Natural killer cell (primary cell): ENCODE data around the gene ID3. TPM values are rescaled to one million over a fixed set of nuclear protein-coding genes. Genes with fewer than 3 reads are reported as not detected.

ENCODE experiments used
- ATAC-seq, 3 donors: fragments of 150-1000 bp in 2 of 3; fragments of 200-7000 bp in 1 of 3; cut with Tn5 transposase; 1 replicate in 1 of 3; 2 replicates in 2 of 3; pipeline ENCODE4 v1.10.0; 2021; ENCODE audit warnings: mild to moderate bottlenecking in 2 of 3, moderate library complexity in 2 of 3
- DNase-seq, 2 donors: peaks; one replicate each; pipeline versions ENCODE4 v3.0.0 to v3.0.0-alpha.2; 2013 to 2021; ENCODE audit warnings: mixed read lengths in 1 of 2
- H3K27ac ChIP-seq: one replicate; pipeline ENCODE4 v1.5.1; 2013; ENCODE audit warnings: mild to moderate bottlenecking, low read length
- H3K27me3 ChIP-seq: one replicate; pipeline ENCODE4 v1.6.1; 2013; ENCODE audit warnings: low read length; ENCODE audit not compliant: control insufficient read depth, insufficient read depth
- H3K36me3 ChIP-seq: one replicate; pipeline ENCODE4 v1.6.1; 2013; ENCODE audit warnings: low read length; ENCODE audit not compliant: control insufficient read depth, insufficient read depth
- H3K4me1 ChIP-seq: one replicate; pipeline ENCODE4 v1.6.1; 2013; ENCODE audit warnings: low read length; ENCODE audit not compliant: control insufficient read depth, insufficient read depth
- H3K4me3 ChIP-seq: one replicate; pipeline ENCODE4 v1.5.1; 2013; ENCODE audit warnings: low read length
- H3K9me3 ChIP-seq: one replicate; pipeline ENCODE4 v1.6.1; 2013; ENCODE audit warnings: low read length; ENCODE audit not compliant: control insufficient read depth, insufficient read depth
- H3K27ac Mint-ChIP-seq, 2 donors: one replicate each; pipeline ENCODE4 v1.8.0; 2022; ENCODE audit warnings: mild to moderate bottlenecking in 2 of 2, mixed read lengths in 2 of 2, moderate library complexity in 1 of 2
- H3K27me3 Mint-ChIP-seq, 2 donors: one replicate each; pipeline ENCODE4 v1.8.0; 2022; ENCODE audit warnings: low read depth in 2 of 2, mixed read lengths in 2 of 2
- H3K36me3 Mint-ChIP-seq: one replicate; pipeline ENCODE4 v1.8.0; 2022; ENCODE audit warnings: mixed read lengths
- H3K4me1 Mint-ChIP-seq, 2 donors: one replicate each; pipeline ENCODE4 v1.8.0; 2022; ENCODE audit warnings: mixed read lengths in 2 of 2
- H3K4me3 Mint-ChIP-seq: one replicate; pipeline ENCODE4 v1.8.0; 2022; ENCODE audit warnings: mild to moderate bottlenecking, moderate library complexity, mixed read lengths
- H3K9me3 Mint-ChIP-seq, 2 donors: one replicate each; pipeline ENCODE4 v1.8.0; 2022; ENCODE audit warnings: mixed read lengths in 2 of 2
- WGBS: methylation state at CpG from one replicate; pipeline ENCODE4 v1.1.7; 2013; ENCODE audit warnings: missing lambda C conversion rate; ENCODE audit not compliant: insufficient coverage; 5-methylcytosine and 5-hydroxymethylcytosine counted together
- intact Hi-C: fragments of 100-400 bp; cut with micrococcal nuclease; formaldehyde crosslinking; loops from one replicate; pipeline ENCODE4 v1.14.2; 2022
- total RNA-seq, 4 donors: library from RNA; stranded (reverse); fragments of 120-200 nt in 1 of 4; gene quantifications; one replicate each; pipeline versions ENCODE4 v1.2.3 to v1.2.4, GENCODE V29; 2013 to 2022
- TF ChIP-seq, protein P1 (sequence below): fragments of 200-600 bp; IDR thresholded peaks from one replicate; pipeline ENCODE4 v1.8.0; 2022; ENCODE audit warnings: antibody characterized with exemption

ID3 gene
- total RNA-seq, 3 donors from 2014 or later (not counting 1 experiment from before 2014, with no cell fraction given), result 0.29 to 6.5 (median 2.4) TPM

- H3K4me3 Mint-ChIP-seq, result no peak overlapping the region
- H3K36me3 Mint-ChIP-seq, result no peaks in the 10 kb centered on the region
- DNase-seq (no peak), ATAC-seq (no peak)
- Histone ChIP-seq H3K4me1 (no peaks in the 10 kb centered on the region), H3K36me3 (no peaks in the 10 kb centered on the region), H3K9me3 (no peaks in the 10 kb centered on the region), H3K27ac (no peak overlapping the region), H3K4me3 (no peak overlapping the region), H3K27me3 (no peaks in the 10 kb centered on the region)
- WGBS, result 87% methylated on average over 3 of the region's 4 CpGs
- H3K9me3 Mint-ChIP-seq, result no peaks in the 10 kb centered on the region
- TF ChIP-seq, protein P1, sequence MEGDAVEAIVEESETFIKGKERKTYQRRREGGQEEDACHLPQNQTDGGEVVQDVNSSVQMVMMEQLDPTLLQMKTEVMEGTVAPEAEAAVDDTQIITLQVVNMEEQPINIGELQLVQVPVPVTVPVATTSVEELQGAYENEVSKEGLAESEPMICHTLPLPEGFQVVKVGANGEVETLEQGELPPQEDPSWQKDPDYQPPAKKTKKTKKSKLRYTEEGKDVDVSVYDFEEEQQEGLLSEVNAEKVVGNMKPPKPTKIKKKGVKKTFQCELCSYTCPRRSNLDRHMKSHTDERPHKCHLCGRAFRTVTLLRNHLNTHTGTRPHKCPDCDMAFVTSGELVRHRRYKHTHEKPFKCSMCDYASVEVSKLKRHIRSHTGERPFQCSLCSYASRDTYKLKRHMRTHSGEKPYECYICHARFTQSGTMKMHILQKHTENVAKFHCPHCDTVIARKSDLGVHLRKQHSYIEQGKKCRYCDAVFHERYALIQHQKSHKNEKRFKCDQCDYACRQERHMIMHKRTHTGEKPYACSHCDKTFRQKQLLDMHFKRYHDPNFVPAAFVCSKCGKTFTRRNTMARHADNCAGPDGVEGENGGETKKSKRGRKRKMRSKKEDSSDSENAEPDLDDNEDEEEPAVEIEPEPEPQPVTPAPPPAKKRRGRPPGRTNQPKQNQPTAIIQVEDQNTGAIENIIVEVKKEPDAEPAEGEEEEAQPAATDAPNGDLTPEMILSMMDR, result no peak
- intact Hi-C loops, result no loop called here
- H3K4me1 Mint-ChIP-seq, result no peaks in the 10 kb centered on the region
- H3K27me3 Mint-ChIP-seq, result peaks cover 0 to 7% of the 10 kb centered on the region in 2 donors
- no peak overlapping the region for H3K27ac Mint-ChIP-seq
Measured at GRCh38 chr1:23582820-23583219, 23.5 kb upstream of the ID3 start.

- H3K27me3 Mint-ChIP-seq, result peaks cover 0 to 2% of the 10 kb centered on the region in 2 donors
- 86% methylated on average over 7 of the region's 8 CpGs for WGBS
Measured at GRCh38 chr1:23581219-23581618, 21.9 kb upstream of the ID3 start.

DNA sequence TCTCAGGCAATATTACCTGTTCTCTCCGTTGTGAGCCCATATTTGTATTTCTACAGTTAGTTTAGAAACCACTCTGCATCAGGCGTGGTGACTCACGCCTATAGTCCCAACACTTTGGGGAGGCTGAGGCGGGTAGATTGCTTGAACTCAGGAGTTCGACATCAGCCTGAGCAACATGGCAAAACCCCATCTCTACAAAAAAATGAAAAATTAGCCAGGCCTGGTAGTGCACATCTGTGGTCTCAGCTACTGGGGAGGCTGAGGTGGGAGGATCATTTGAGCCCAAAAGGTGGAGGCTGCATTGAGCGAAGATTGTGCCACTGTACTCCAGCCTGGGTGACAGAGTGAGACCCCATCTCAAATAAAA lies 19.7 kb upstream of the ID3 start:
- no peak overlapping the region for H3K27ac Mint-ChIP-seq
- ATAC-seq (no peak), DNase-seq (no peak)
- no peak overlapping the region for H3K27ac ChIP-seq
- no peaks in the 10 kb centered on the region for H3K27me3 ChIP-seq
- intact Hi-C loops, result no loop called here
- H3K4me3 ChIP-seq, result no peak overlapping the region
- no peaks in the 10 kb centered on the region for H3K36me3 Mint-ChIP-seq
- H3K4me3 Mint-ChIP-seq, result no peak overlapping the region
- H3K9me3 Mint-ChIP-seq, result no peaks in the 10 kb centered on the region
- H3K9me3 ChIP-seq, result no peaks in the 10 kb centered on the region
- 87% methylated on average over 6 of the region's 6 CpGs for WGBS
- no peaks in the 10 kb centered on the region for H3K4me1 Mint-ChIP-seq
- H3K27me3 Mint-ChIP-seq, result peaks cover 0 to 5% of the 10 kb centered on the region in 2 donors
- no peaks in the 10 kb centered on the region for H3K36me3 ChIP-seq
- TF ChIP-seq, protein P1, result no peak
- H3K4me1 ChIP-seq, result peaks cover 10% of the 10 kb centered on the region

More at GRCh38 chr1:23581219-23581618, 21.9 kb upstream of the ID3 start:
- H3K4me1 ChIP-seq, result peaks cover 7% of the 10 kb centered on the region
- Mint-ChIP-seq H3K36me3 (no peaks in the 10 kb centered on the region), H3K4me3 (no peak overlapping the region), H3K9me3 (no peaks in the 10 kb centered on the region), H3K27ac (no peak overlapping the region), H3K4me1 (no peaks in the 10 kb centered on the region)
- no peak overlapping the region for H3K4me3 ChIP-seq
- no peak overlapping the region for H3K27ac ChIP-seq
- DNase-seq, result no peak
- TF ChIP-seq, protein P1, result no peak
- no peaks in the 10 kb centered on the region for H3K9me3 ChIP-seq
- no peaks in the 10 kb centered on the region for H3K36me3 ChIP-seq
- ATAC-seq, result no peak
- H3K27me3 ChIP-seq, result no peaks in the 10 kb centered on the region
- intact Hi-C loops, result no loop called here

DNA sequence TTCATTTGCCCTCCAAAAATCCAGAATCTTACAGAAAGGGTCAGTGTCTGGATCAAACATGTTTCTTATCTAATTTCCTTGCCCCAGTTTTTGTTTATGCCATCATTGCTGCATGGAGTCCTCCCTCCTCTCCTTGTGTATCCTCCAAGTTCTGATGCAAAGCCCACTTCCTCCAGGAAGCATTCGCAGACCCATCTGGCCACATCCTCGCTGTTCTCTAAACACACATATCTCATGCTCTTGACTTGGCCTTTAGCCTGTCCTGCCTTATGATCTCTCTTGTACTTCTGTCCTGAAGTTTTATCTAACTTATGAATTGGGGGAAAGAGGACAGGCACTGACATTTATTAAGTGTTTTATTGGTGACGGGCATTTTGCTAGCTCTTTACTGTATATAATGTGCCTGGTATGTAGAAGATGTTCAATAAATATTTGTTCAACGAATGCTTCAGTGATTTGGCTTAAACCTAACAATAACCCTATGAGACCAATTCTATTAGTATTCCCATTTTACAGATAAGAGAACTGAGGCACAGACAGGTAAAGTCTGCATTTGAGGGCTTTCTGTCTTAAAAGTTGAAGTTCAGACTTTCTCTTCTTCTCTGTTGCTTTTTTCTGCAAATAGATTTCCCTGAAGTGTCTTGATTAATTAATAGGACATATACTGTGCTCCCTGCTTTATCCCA lies 19.2 kb upstream of the ID3 start:
- no peaks in the 10 kb centered on the region for H3K27me3 ChIP-seq
- Mint-ChIP-seq H3K4me1 (no peaks in the 10 kb centered on the region), H3K9me3 (no peaks in the 10 kb centered on the region), H3K36me3 (no peaks in the 10 kb centered on the region), H3K27ac (no peak overlapping the region), H3K27me3 (peaks cover 0 to 5% of the 10 kb centered on the region in 2 donors), H3K4me3 (no peak overlapping the region)
- peak in 1 of 2 donors; percentile 43 for DNase-seq
- no peak for ATAC-seq
- no peaks in the 10 kb centered on the region for H3K36me3 ChIP-seq
- no peak overlapping the region for H3K4me3 ChIP-seq
- 49% methylated on average over 3 of the region's 4 CpGs for WGBS
- H3K27ac ChIP-seq, result no peak overlapping the region
- H3K4me1 ChIP-seq, result peaks cover 10% of the 10 kb centered on the region
- intact Hi-C loops, result no loop called here
- H3K9me3 ChIP-seq, result no peaks in the 10 kb centered on the region
- TF ChIP-seq, protein P1, result no peak
